CD14-positive monocyte (primary cell): ENCODE measurements around the gene JARID2. TPM values are rescaled to one million over a fixed set of nuclear protein-coding genes. Genes with fewer than 3 reads are reported as not detected.
A peak's percentile ranks its signal among the peaks of the same experiment; 100 is the strongest.

Experiments used
- DNase-seq, 3 donors: peaks; one replicate each; pipeline ENCODE4 v3.0.0-alpha.2; 2011 to 2022
- H2AFZ ChIP-seq: 2 replicates; pipeline ENCODE4 v1.6.0; 2012; ENCODE audit warnings: mild to moderate bottlenecking, low read depth, low read length, inconsistent platforms; ENCODE audit not compliant: insufficient read depth, poor library complexity, severe bottlenecking
- H3K27ac ChIP-seq, 2 donors: 1 replicate in 1 of 2; 2 replicates in 1 of 2; pipeline ENCODE4 v1.5.1; 2012 to 2013; ENCODE audit warnings: low read length in 2 of 2, control low read depth in 1 of 2, inconsistent platforms in 1 of 2, low read depth in 1 of 2, mild to moderate bottlenecking in 1 of 2
- H3K27me3 ChIP-seq, 2 donors: one replicate each; pipeline versions ENCODE4 v1.6.0 to v1.6.1; 2011 to 2013; ENCODE audit warnings: low read length in 2 of 2; ENCODE audit not compliant: control insufficient read depth in 2 of 2, insufficient read depth in 2 of 2
- H3K36me3 ChIP-seq, 2 donors: replicated peaks in 1 of 2; 1 replicate in 1 of 2; 2 replicates in 1 of 2; pipeline versions ENCODE4 v1.5.1 to v1.6.1; 2012 to 2013; ENCODE audit warnings: low read length in 2 of 2, control low read depth in 1 of 2, inconsistent platforms in 1 of 2, mild to moderate bottlenecking in 1 of 2; ENCODE audit not compliant: insufficient read depth in 2 of 2, control insufficient read depth in 1 of 2
- H3K4me1 ChIP-seq, 2 donors: 1 replicate in 1 of 2; 2 replicates in 1 of 2; pipeline versions ENCODE4 v1.5.1 to v1.6.1; 2012 to 2013; ENCODE audit warnings: low read length in 2 of 2, control low read depth in 1 of 2, inconsistent platforms in 1 of 2, mild to moderate bottlenecking in 1 of 2, moderate library complexity in 1 of 2; ENCODE audit not compliant: insufficient read depth in 2 of 2, control insufficient read depth in 1 of 2
- H3K4me2 ChIP-seq: replicated peaks from 2 replicates; pipeline ENCODE3; 2012; ENCODE audit warnings: low read length, moderate library complexity, mild to moderate bottlenecking; ENCODE audit not compliant: poor library complexity, severe bottlenecking; ENCODE audit errors: extremely low read depth
- H3K4me3 ChIP-seq, 3 experiments: fragments of 200-600 bp in 1 of 3; sonication (generic) in 1 of 3; replicated peaks in 1 of 3; 1 replicate in 2 of 3; 2 replicates in 1 of 3; pipeline ENCODE4 v1.5.1; 2011 to 2013; ENCODE audit warnings: low read length in 3 of 3, mild to moderate bottlenecking in 3 of 3, control low read depth in 2 of 3, low read depth in 2 of 3, inconsistent platforms in 1 of 3, moderate library complexity in 1 of 3
- H3K79me2 ChIP-seq: 2 replicates; pipeline ENCODE4 v1.6.0; 2012; ENCODE audit warnings: mild to moderate bottlenecking, control low read depth, inconsistent platforms, low read length, moderate library complexity; ENCODE audit not compliant: insufficient read depth
- H3K9ac ChIP-seq: 2 replicates; pipeline ENCODE4 v1.6.0; 2017; ENCODE audit warnings: low read length, mild to moderate bottlenecking; ENCODE audit not compliant: insufficient read depth, poor library complexity, severe bottlenecking
- H3K9me3 ChIP-seq, 2 donors: replicated peaks in 1 of 2; 1 replicate in 1 of 2; 2 replicates in 1 of 2; pipeline versions ENCODE4 v1.5.1 to v1.6.1; 2012 to 2013; ENCODE audit warnings: low read length in 2 of 2, control low read depth in 1 of 2; ENCODE audit not compliant: control insufficient read depth in 1 of 2, insufficient read depth in 1 of 2
- H4K20me1 ChIP-seq: 2 replicates; pipeline ENCODE4 v1.6.0; 2012; ENCODE audit warnings: mild to moderate bottlenecking, low read length, control low read depth, moderate library complexity; ENCODE audit not compliant: insufficient read depth
- H3K27ac Mint-ChIP-seq, 7 donors: one replicate each; pipeline ENCODE4 v1.8.0; 2020; ENCODE audit warnings: mild to moderate bottlenecking in 7 of 7, mixed read lengths in 7 of 7, moderate library complexity in 6 of 7, inconsistent platforms in 2 of 7
- H3K27me3 Mint-ChIP-seq, 3 donors: one replicate each; pipeline ENCODE4 v1.8.0; 2021 to 2022; ENCODE audit warnings: low read depth in 3 of 3, mild to moderate bottlenecking in 3 of 3, mixed read lengths in 3 of 3, moderate library complexity in 3 of 3, inconsistent platforms in 1 of 3
- H3K36me3 Mint-ChIP-seq, 2 donors: one replicate each; pipeline ENCODE4 v1.8.0; 2020; ENCODE audit warnings: mixed read lengths in 2 of 2, inconsistent platforms in 1 of 2, mild to moderate bottlenecking in 1 of 2
- H3K4me1 Mint-ChIP-seq: one replicate; pipeline ENCODE4 v1.8.0; 2020; ENCODE audit warnings: mild to moderate bottlenecking, mixed read lengths
- H3K4me3 Mint-ChIP-seq, 2 donors: one replicate each; pipeline ENCODE4 v1.8.0; 2020; ENCODE audit warnings: mild to moderate bottlenecking in 2 of 2, mixed read lengths in 2 of 2, moderate library complexity in 1 of 2
- H3K9me3 Mint-ChIP-seq, 7 donors: one replicate each; pipeline ENCODE4 v1.8.0; 2020 to 2022; ENCODE audit warnings: mixed read lengths in 7 of 7, mild to moderate bottlenecking in 6 of 7, moderate library complexity in 6 of 7, inconsistent platforms in 2 of 7
- CTCF ChIP-seq: fragments of 200-600 bp; IDR thresholded peaks from one replicate; pipeline ENCODE4 v1.8.0; 2022; ENCODE audit warnings: antibody characterized with exemption, mild to moderate bottlenecking
- WGBS: methylation state at CpG from one replicate; pipeline ENCODE4 v1.1.5; 2013; ENCODE audit warnings: missing lambda C conversion rate; ENCODE audit not compliant: insufficient coverage; 5-methylcytosine and 5-hydroxymethylcytosine counted together
- intact Hi-C, 2 donors: fragments of 100-400 bp; cut with micrococcal nuclease; formaldehyde crosslinking; loops; one replicate each; pipeline versions ENCODE4 v1.15.0 to v1.15.1; 2023
- polyA plus RNA-seq, 3 donors: library from polyadenylated mRNA; depleted of rRNA in 1 of 3; unstranded in 2 of 3; stranded (reverse) in 1 of 3; fragments of 300-500 nt in 2 of 3; fragments of >200 nt in 1 of 3; fragmentation: Illumina TruSeq in 2 of 3; gene quantifications; 1 replicate in 2 of 3; 2 replicates in 1 of 3; pipeline ENCODE4 v1.2.3, GENCODE V29; 2012 to 2021

The JARID2 gene
- polyA plus RNA-seq, 3 donors, result 6.8 to 17.5 (median 12.5) TPM

GRCh38 chr6:15553031-15553430 is 307.2 kb downstream of the JARID2 start:
- H3K36me3 ChIP-seq, result no peaks in the 10 kb centered on the region
- no peaks in the 10 kb centered on the region for H3K9me3 ChIP-seq
- H2AFZ ChIP-seq, result no peak overlapping the region
- H3K27me3 Mint-ChIP-seq, result no peaks in the 10 kb centered on the region
- H3K4me1 Mint-ChIP-seq, result peaks cover 32% of the 10 kb centered on the region
- H3K36me3 Mint-ChIP-seq, result peaks cover 12 to 17% of the 10 kb centered on the region in 2 donors
- H3K27ac Mint-ChIP-seq, result peak overlapping the region in 2 of 7 donors; percentile 57 to 61
- WGBS, result 100% methylated on average over 1 of the region's 2 CpGs
- no peak overlapping the region for H3K4me2 ChIP-seq
- no peak overlapping the region for H3K27ac ChIP-seq
- no peak for TF ChIP-seq CTCF
- no peaks in the 10 kb centered on the region for H3K27me3 ChIP-seq
- peaks cover 0 to 17% of the 10 kb centered on the region in 2 donors for H3K4me1 ChIP-seq
- peaks cover 16% of the 10 kb centered on the region for H3K79me2 ChIP-seq
- no peak overlapping the region for H3K4me3 Mint-ChIP-seq
- no peak for DNase-seq
- intact Hi-C loops, result no loop called here
- H3K9me3 Mint-ChIP-seq, result no peaks in the 10 kb centered on the region
- no peak overlapping the region for H3K4me3 ChIP-seq
- H3K9ac ChIP-seq, result no peak overlapping the region
- peaks cover 54% of the 10 kb centered on the region for H4K20me1 ChIP-seq

- DNase-seq, result peak in 1 of 3 donors; percentile 34
- Histone ChIP-seq H3K4me1 (peaks cover 0 to 17% of the 10 kb centered on the region in 2 donors), H3K9ac (no peak overlapping the region), H3K27ac (no peak overlapping the region), H2AFZ (no peak overlapping the region), H3K4me2 (no peak overlapping the region), H4K20me1 (peaks cover 57% of the 10 kb centered on the region), H3K36me3 (no peaks in the 10 kb centered on the region), H3K4me3 (no peak overlapping the region), H3K9me3 (no peaks in the 10 kb centered on the region), H3K79me2 (peaks cover 16% of the 10 kb centered on the region), H3K27me3 (no peaks in the 10 kb centered on the region)
- H3K27ac Mint-ChIP-seq, result peak overlapping the region in 2 of 7 donors; percentile 28 to 72
- no peak overlapping the region for H3K4me3 Mint-ChIP-seq
- H3K9me3 Mint-ChIP-seq, result no peaks in the 10 kb centered on the region
- no CpG with 5 or more reads among the region's 4 CpGs for WGBS
- H3K36me3 Mint-ChIP-seq, result peaks cover 12 to 17% of the 10 kb centered on the region in 2 donors
- intact Hi-C loops, result no loop called here
- H3K4me1 Mint-ChIP-seq, result peaks cover 32% of the 10 kb centered on the region
- H3K27me3 Mint-ChIP-seq, result peaks cover 0 to 2% (median 0%) of the 10 kb centered on the region in 3 donors
- no peak for TF ChIP-seq CTCF
These were observed 307.9 kb downstream of the JARID2 start for GRCh38 chr6:15553736-15554294.
